Esophagus squamous epithelium (tissue), 4 donors: ENCODE results near the gene GNA12.

ENCODE experiments used
- POLR2A ChIP-seq, 4 donors: fragments of 450-650 bp; IDR thresholded peaks; one replicate each; pipeline ENCODE4 v1.6.1; 2017; ENCODE audit warnings: antibody characterized with exemption in 4 of 4, mild to moderate bottlenecking in 4 of 4, moderate library complexity in 3 of 4
- TF ChIP-seq, protein P1 (sequence below), 6 experiments: fragments of 450-650 bp in 4 of 6; fragments of 200-600 bp in 2 of 6; sonication (generic) in 2 of 6; IDR thresholded peaks; one replicate each; pipeline ENCODE4 v1.5.1; 2016 to 2019; ENCODE audit warnings: antibody characterized with exemption in 6 of 6, mild to moderate bottlenecking in 4 of 6, moderate library complexity in 4 of 6

DNA sequence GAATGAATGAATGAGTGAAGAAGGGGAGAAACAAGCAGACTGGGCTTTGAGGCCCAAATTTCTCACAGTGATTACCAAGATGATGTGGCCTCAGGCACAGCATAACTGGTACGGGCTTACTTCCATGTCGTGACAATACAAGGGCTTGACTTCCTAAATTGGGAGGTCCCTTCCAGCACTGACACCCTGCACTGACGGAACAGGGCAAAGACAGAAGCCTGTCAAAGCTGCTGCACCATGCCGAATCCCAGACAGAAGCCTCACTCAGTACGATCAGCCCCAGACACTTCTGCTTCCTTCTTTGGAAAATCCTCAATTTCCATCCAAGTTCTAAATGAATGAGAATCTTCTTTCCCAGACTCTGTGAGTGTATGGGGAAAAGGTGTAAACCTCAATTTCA, 51.9 kb downstream of the GNA12 start:
- TF ChIP-seq, protein P1, sequence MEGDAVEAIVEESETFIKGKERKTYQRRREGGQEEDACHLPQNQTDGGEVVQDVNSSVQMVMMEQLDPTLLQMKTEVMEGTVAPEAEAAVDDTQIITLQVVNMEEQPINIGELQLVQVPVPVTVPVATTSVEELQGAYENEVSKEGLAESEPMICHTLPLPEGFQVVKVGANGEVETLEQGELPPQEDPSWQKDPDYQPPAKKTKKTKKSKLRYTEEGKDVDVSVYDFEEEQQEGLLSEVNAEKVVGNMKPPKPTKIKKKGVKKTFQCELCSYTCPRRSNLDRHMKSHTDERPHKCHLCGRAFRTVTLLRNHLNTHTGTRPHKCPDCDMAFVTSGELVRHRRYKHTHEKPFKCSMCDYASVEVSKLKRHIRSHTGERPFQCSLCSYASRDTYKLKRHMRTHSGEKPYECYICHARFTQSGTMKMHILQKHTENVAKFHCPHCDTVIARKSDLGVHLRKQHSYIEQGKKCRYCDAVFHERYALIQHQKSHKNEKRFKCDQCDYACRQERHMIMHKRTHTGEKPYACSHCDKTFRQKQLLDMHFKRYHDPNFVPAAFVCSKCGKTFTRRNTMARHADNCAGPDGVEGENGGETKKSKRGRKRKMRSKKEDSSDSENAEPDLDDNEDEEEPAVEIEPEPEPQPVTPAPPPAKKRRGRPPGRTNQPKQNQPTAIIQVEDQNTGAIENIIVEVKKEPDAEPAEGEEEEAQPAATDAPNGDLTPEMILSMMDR (IDR thresholded peaks at IDR 0.05), result no peak
- no peak for TF ChIP-seq POLR2A (IDR thresholded peaks at IDR 0.05)
